OCI-LY7 (cell line): ENCODE data around the gene TFEB. TPM values are rescaled to one million over a fixed set of nuclear protein-coding genes. Genes with fewer than 3 reads are reported as not detected.
A peak's percentile ranks its signal among the peaks of the same experiment; 100 is the strongest.

Experiments used
- BruUV-seq: library from RNA; stranded (reverse); fragments of 400-500 nt; replicated peaks from 2 replicates; lab custom pipeline; 2021; lab: Mats Ljungman, UMichigan
- CTCF ChIA-PET: fragments of 300-600 bp; sonication (Branson Sonifier 250); formaldehyde crosslinking; loops from one replicate; lab custom pipeline; 2022; ENCODE audit warnings: antibody characterized with exemption; ENCODE audit not compliant: unreplicated experiment; lab: Charles Lee
- POLR2A ChIA-PET: fragments of 300-600 bp; sonication (Branson Sonifier 250); formaldehyde crosslinking; loops from one replicate; lab custom pipeline; 2022; ENCODE audit warnings: antibody characterized with exemption; lab: Charles Lee
- DNase-seq: peaks from one replicate; pipeline ENCODE4 v3.0.0-alpha.2; 2015; ENCODE audit warnings: low spot score
- H2AFZ ChIP-seq: fragments of 200-600 bp; sonication (generic), shearing (Covaris generic); 2 replicates; pipeline ENCODE4 v1.6.1; 2014; ENCODE audit warnings: mild to moderate bottlenecking, antibody characterized with exemption, low read length, moderate library complexity
- H3K27ac ChIP-seq: fragments of 200-600 bp; sonication (generic); 2 replicates; pipeline ENCODE4 v1.5.1; 2014; ENCODE audit warnings: mixed run types, low read depth, mild to moderate bottlenecking, moderate library complexity, low read length, inconsistent platforms; ENCODE audit not compliant: poor library complexity, severe bottlenecking
- H3K36me3 ChIP-seq: fragments of 200-600 bp; sonication (generic); 2 replicates; pipeline ENCODE4 v1.6.1; 2014; ENCODE audit warnings: mild to moderate bottlenecking, antibody characterized with exemption, low read length, moderate library complexity, mixed read lengths; ENCODE audit not compliant: insufficient read depth
- H3K4me1 ChIP-seq: fragments of 200-600 bp; sonication (generic); 2 replicates; pipeline ENCODE4 v1.5.1; 2014; ENCODE audit warnings: mild to moderate bottlenecking, low read length; ENCODE audit not compliant: insufficient read depth, poor library complexity, severe bottlenecking
- H3K4me2 ChIP-seq: fragments of 200-600 bp; sonication (generic); 2 replicates; pipeline ENCODE4 v1.6.1; 2014; ENCODE audit warnings: mild to moderate bottlenecking, low read length
- H3K4me3 ChIP-seq: fragments of 200-600 bp; sonication (generic); 2 replicates; pipeline ENCODE4 v1.5.1; 2014; ENCODE audit warnings: mild to moderate bottlenecking, low read depth, low read length; ENCODE audit not compliant: poor library complexity, severe bottlenecking
- H3K79me2 ChIP-seq: fragments of 200-600 bp; sonication (generic); 2 replicates; pipeline ENCODE4 v1.6.1; 2016; ENCODE audit warnings: low read depth, mild to moderate bottlenecking, low read length, moderate library complexity, mixed read lengths; ENCODE audit not compliant: insufficient read depth
- H3K9me2 ChIP-seq: fragments of 200-600 bp; sonication (generic); 2 replicates; pipeline ENCODE4 v1.6.1; 2016; ENCODE audit warnings: mild to moderate bottlenecking, low read length, mixed read lengths; ENCODE audit not compliant: insufficient read depth
- H3K9me3 ChIP-seq: fragments of 200-600 bp; sonication (generic); 2 replicates; pipeline ENCODE4 v1.6.1; 2014; ENCODE audit warnings: mild to moderate bottlenecking, mixed run types, low read length, mixed read lengths
- H4K20me1 ChIP-seq: fragments of 200-600 bp; sonication (generic); 2 replicates; pipeline ENCODE4 v1.6.1; 2014; ENCODE audit warnings: mild to moderate bottlenecking, antibody characterized with exemption, low read length, moderate library complexity, mixed read lengths; ENCODE audit not compliant: insufficient read depth
- EZH2phosphoT487 ChIP-seq: fragments of 200-600 bp; sonication (generic); IDR thresholded peaks from 2 replicates; pipeline ENCODE4 v1.6.1; 2018; ENCODE audit warnings: low read depth, borderline replicate concordance, mild to moderate bottlenecking, mixed run types, antibody characterized with exemption, low read length, moderate library complexity, mixed read lengths
- intact Hi-C: fragments of 100-400 bp; cut with micrococcal nuclease; formaldehyde crosslinking; loops from one replicate; pipeline ENCODE4 v1.10.0; 2022; ENCODE audit not compliant: unreplicated experiment
- total RNA-seq, 2 experiments: library from RNA; depleted of rRNA in 1 of 2; stranded (reverse); fragments of >200 nt in 1 of 2; shearing (Covaris generic) in 1 of 2; gene quantifications; 2 replicates each; pipeline ENCODE4 v1.2.3, GENCODE V29; 2014 to 2022
- TF ChIP-seq, protein P1 (sequence below): fragments of 200-600 bp; sonication (generic); conservative IDR thresholded peaks from 2 replicates; pipeline ENCODE4 v1.5.1; 2014; ENCODE audit warnings: mild to moderate bottlenecking, antibody characterized with exemption, low read length, moderate library complexity, mixed read lengths

TFEB gene
- total RNA-seq, 2 experiments from 2014 or later: 36.8 to 60.0 TPM

DNA sequence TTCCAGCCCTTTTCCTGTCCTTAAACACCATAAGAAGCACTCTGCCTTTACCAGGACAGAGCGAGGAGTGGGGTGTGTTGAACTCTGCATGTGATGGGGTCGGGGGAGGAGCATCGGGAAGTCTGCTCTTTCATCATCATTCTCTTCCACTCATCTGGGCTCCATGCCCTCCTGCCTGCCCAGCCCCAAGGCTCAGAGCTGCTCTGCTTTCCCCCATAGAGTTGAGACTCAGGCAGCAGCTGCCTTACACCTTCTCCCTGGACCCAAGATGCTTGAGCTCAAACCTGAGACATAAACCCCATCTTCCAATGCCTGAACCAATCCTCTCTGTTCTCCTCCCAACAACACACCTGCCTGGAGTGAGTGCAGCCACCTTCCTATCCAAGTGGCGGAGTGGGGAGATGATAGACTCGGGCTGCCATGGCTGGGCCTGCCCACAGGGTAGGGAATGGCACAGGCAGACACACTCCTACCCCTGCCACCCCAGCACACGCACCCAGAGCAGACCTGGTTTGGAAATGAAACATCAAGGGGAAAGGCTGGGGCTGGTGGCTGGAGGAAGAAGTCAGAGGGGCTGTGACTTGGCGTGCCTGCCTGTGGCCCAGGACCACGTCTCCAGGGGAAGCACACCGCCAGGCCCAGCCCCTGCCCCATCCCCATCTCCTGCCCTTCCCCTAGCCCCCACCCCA, 28.4 kb downstream of the TFEB start:
- no peak for TF ChIP-seq EZH2phosphoT487
- TF ChIP-seq, protein P1, sequence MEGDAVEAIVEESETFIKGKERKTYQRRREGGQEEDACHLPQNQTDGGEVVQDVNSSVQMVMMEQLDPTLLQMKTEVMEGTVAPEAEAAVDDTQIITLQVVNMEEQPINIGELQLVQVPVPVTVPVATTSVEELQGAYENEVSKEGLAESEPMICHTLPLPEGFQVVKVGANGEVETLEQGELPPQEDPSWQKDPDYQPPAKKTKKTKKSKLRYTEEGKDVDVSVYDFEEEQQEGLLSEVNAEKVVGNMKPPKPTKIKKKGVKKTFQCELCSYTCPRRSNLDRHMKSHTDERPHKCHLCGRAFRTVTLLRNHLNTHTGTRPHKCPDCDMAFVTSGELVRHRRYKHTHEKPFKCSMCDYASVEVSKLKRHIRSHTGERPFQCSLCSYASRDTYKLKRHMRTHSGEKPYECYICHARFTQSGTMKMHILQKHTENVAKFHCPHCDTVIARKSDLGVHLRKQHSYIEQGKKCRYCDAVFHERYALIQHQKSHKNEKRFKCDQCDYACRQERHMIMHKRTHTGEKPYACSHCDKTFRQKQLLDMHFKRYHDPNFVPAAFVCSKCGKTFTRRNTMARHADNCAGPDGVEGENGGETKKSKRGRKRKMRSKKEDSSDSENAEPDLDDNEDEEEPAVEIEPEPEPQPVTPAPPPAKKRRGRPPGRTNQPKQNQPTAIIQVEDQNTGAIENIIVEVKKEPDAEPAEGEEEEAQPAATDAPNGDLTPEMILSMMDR: no peak
- H3K79me2 ChIP-seq: peaks cover 33% of the 10 kb centered on the region
- H3K4me1 ChIP-seq: peaks cover 71% of the 10 kb centered on the region
- peak overlapping the region; percentile 99 for H3K4me2 ChIP-seq
- peak overlapping the region; percentile 69 for H3K4me3 ChIP-seq
- ChIA-PET CTCF (interaction anchor here (0.7 to 4.2 kb wide), 4 partner anchors 10 to 27 kb away, joined by 4 to 41 read pairs (median 19); no protein-coding TSS in a partner anchor), POLR2A (interaction anchor here (3.6 to 8.3 kb wide), 3 partner anchors 11 to 25 kb away, joined by 42 to 118 read pairs (median 65); partner anchors contain the start of gene TFEB)
- H2AFZ ChIP-seq: no peak overlapping the region
- H3K36me3 ChIP-seq: peaks cover 25% of the 10 kb centered on the region
- H4K20me1 ChIP-seq: no peaks in the 10 kb centered on the region
- H3K9me3 ChIP-seq: no peaks in the 10 kb centered on the region
- intact Hi-C loops: loop anchor here (1.0 to 5.0 kb wide), 4 partner anchors 17 to 315 kb away; partner anchors contain the start of gene FRS3
- DNase-seq: peak; percentile 58
- BruUV-seq: no TSS peak
- peak overlapping the region; percentile 90 for H3K27ac ChIP-seq
- no peaks in the 10 kb centered on the region for H3K9me2 ChIP-seq

DNA sequence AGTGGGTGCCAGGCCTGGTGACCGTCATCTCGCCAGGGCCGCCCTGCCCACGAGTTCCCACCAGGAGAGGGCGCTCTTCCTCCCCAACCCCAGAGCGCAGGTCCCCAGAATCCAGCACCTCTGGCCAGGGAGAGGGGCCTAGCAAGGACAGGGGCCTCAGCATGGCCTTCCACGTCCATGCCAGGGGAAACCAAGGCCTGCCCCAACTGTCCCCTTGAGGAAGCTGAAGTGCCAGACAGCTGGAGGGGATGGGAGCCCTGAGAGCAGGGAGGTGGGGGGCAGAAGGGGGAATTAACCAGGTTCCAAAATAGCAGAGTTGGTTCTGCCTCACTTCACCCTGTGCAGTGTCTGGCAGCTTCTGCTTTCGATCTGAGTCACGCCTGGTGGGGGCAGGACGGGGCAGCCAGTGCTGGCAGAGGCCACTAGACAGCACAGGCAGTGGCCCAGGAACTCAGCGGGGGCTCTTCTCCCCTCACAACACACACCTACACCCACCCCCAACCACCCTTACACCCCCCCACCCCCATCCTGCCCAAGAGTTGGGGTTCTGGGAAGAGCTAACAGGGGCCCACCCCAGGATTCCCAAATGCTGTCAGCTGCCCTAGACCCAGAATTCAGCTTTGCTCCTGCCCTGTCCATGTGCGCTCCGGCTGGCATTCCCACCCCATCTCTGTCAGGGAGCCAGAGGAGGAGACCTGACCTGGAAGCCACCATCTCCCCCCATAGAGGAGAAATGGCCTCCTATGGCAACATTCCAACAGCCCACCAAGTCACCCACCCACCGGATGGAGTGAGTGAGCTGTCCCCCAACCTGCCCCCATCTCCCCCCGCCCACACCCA, 29.2 kb downstream of the TFEB start:
- Histone ChIP-seq H4K20me1 (no peaks in the 10 kb centered on the region), H3K36me3 (peaks cover 25% of the 10 kb centered on the region), H3K4me2 (peak overlapping the region; percentile 99), H3K4me1 (peaks cover 74% of the 10 kb centered on the region), H3K9me3 (no peaks in the 10 kb centered on the region), H3K9me2 (no peaks in the 10 kb centered on the region), H2AFZ (no peak overlapping the region), H3K27ac (peak overlapping the region; percentile 90), H3K79me2 (peaks cover 33% of the 10 kb centered on the region), H3K4me3 (peak overlapping the region; percentile 69)
- TF ChIP-seq, protein P1: peak; percentile 96
- TF ChIP-seq EZH2phosphoT487: no peak
- CTCF ChIA-PET: interaction anchor here (0.6 to 4.2 kb wide), 8 partner anchors 10 to 126 kb away, joined by 3 to 41 read pairs (median 4); no protein-coding TSS in a partner anchor
- BruUV-seq: no TSS peak
- intact Hi-C loops: loop anchor here (1.0 to 5.0 kb wide), 4 partner anchors 18 to 316 kb away; partner anchors contain the start of gene FRS3
- peak; percentile 94 for DNase-seq
- POLR2A ChIA-PET: interaction anchor here (0.9 to 8.3 kb wide), 5 partner anchors 12 to 37 kb away, joined by 3 to 118 read pairs (median 42); partner anchors contain the start of gene TFEB
